Kidney (tissue), 14 donors: Measurements from ENCODE around the gene TMEFF1. TPM values are rescaled to one million over a fixed set of nuclear protein-coding genes. Genes with fewer than 3 reads are reported as not detected.

Experiments used
- DNase-seq, 5 donors: peaks; one replicate each; pipeline ENCODE4 v3.0.0-alpha.2; 2013 to 2020
- FAIRE-seq: peaks from 2 replicates; lab custom pipeline; 2012; peaks lifted over from hg19 to GRCh38; lab: Jason Lieb, UNC
- H3K27ac ChIP-seq, 2 donors: one replicate each; pipeline ENCODE4 v1.7.0; 2013; ENCODE audit warnings: low read depth in 2 of 2, low read length in 2 of 2, inconsistent platforms in 1 of 2
- H3K27me3 ChIP-seq: one replicate; pipeline ENCODE4 v1.7.1; 2013; ENCODE audit warnings: low read length, inconsistent platforms; ENCODE audit not compliant: control insufficient read depth, insufficient read depth
- H3K36me3 ChIP-seq, 3 donors: one replicate each; pipeline versions ENCODE4 v1.7.0 to v1.7.1; 2013; ENCODE audit warnings: low read length in 3 of 3, control low read depth in 1 of 3, inconsistent platforms in 1 of 3; ENCODE audit not compliant: insufficient read depth in 3 of 3, control insufficient read depth in 2 of 3
- H3K4me1 ChIP-seq, 3 donors: one replicate each; pipeline versions ENCODE4 v1.7.0 to v1.7.1; 2013; ENCODE audit warnings: low read length in 3 of 3, inconsistent platforms in 1 of 3, low read depth in 1 of 3; ENCODE audit not compliant: control insufficient read depth in 2 of 3, insufficient read depth in 2 of 3
- H3K4me3 ChIP-seq, 3 donors: one replicate each; pipeline versions ENCODE4 v1.7.0 to v1.8.1; 2013; ENCODE audit warnings: low read length in 3 of 3, control low read depth in 1 of 3, inconsistent platforms in 1 of 3
- H3K9ac ChIP-seq, 3 donors: one replicate each; pipeline versions ENCODE4 v1.7.0 to v1.7.1; 2013; ENCODE audit warnings: low read length in 3 of 3, control low read depth in 1 of 3, inconsistent platforms in 1 of 3
- H3K9me3 ChIP-seq, 3 donors: one replicate each; pipeline versions ENCODE4 v1.7.0 to v1.7.1; 2013; ENCODE audit warnings: low read length in 3 of 3, control low read depth in 1 of 3, inconsistent platforms in 1 of 3; ENCODE audit not compliant: control insufficient read depth in 2 of 3, insufficient read depth in 1 of 3
- CTCF ChIP-seq: IDR thresholded peaks from 3 replicates; pipeline ENCODE4 v1.5.1; 2012; ENCODE audit warnings: mild to moderate bottlenecking, moderate library complexity, borderline replicate concordance; ENCODE audit not compliant: insufficient read depth; ENCODE audit errors: extremely low read depth
- intact Hi-C: fragments of 100-400 bp; cut with DNase I; formaldehyde crosslinking; loops from one replicate; pipeline ENCODE4 v1.11.1; 2022
- polyA plus RNA-seq: library from polyadenylated mRNA; stranded (reverse); fragments of 350-450 nt; fragmentation: Illumina TruSeq; extraction: RNeasy Lipid Tissue Mini Kit (QIAGEN cat#74804); gene quantifications from one replicate; pipeline ENCODE4 v1.2.3, GENCODE V29; 2014; ENCODE audit warnings: low read depth, low replicate concordance; ENCODE audit not compliant: insufficient read depth
- total RNA-seq: library from RNA; stranded (reverse); fragmentation: NEBNext Ultra II Directional; extraction: Animal tissue kit (Norgen Biotek cat#: 25700); gene quantifications from one replicate; pipeline ENCODE4 v1.2.1, GENCODE V29; 2021
- donor health status: control.
- donor health status: control.
- donor health status: control.
- donor health status: control.
- donor health status: control.
- donor health status: DM: yes; HTN: yes; CAD: no.
- donor health status: Normal renal cell carcinoma (clear cell type).

Gene TMEFF1
- total and polyA plus RNA-seq, 2 donors from 2014 or later: 0.66 TPM; not detected in 1

GRCh38 chr9:100619665-100620064, 146.7 kb downstream of the TMEFF1 start:
- H3K4me1 ChIP-seq: no peaks in the 10 kb centered on the region
- FAIRE-seq: no peak
- no peaks in the 10 kb centered on the region for H3K27me3 ChIP-seq
- no peaks in the 10 kb centered on the region for H3K9me3 ChIP-seq
- H3K27ac ChIP-seq: no peak overlapping the region
- no peak overlapping the region for H3K4me3 ChIP-seq
- no peak overlapping the region for H3K9ac ChIP-seq
- no peaks in the 10 kb centered on the region for H3K36me3 ChIP-seq
- intact Hi-C loops: no loop called here
- no peak for DNase-seq
- TF ChIP-seq CTCF: no peak

DNA sequence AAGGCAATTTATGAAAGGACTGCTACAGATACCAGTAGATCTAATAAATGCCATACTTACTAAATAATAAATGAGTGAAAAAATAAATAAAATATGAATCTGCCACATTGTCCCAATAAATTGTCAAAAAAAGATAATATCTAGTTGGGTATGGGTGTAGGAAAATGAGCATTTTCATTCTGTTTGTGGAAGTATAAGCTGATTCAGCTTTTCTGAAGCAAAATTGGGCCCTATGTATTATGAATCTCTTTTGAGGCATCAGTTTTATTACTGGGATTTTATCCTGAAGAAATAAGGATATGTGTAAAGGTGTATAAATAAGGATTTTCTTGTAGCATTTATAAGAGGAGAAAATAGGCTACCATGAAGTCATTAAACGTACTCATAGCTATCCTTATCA, 151.0 kb downstream of the TMEFF1 start:
- no peak overlapping the region for H3K4me3 ChIP-seq
- no peaks in the 10 kb centered on the region for H3K4me1 ChIP-seq
- H3K9me3 ChIP-seq: no peaks in the 10 kb centered on the region
- FAIRE-seq (no peak), DNase-seq (no peak)
- H3K36me3 ChIP-seq: no peaks in the 10 kb centered on the region
- H3K27ac ChIP-seq: no peak overlapping the region
- no peaks in the 10 kb centered on the region for H3K27me3 ChIP-seq
- no peak overlapping the region for H3K9ac ChIP-seq
- no peak for TF ChIP-seq CTCF
- intact Hi-C loops: no loop called here

DNA sequence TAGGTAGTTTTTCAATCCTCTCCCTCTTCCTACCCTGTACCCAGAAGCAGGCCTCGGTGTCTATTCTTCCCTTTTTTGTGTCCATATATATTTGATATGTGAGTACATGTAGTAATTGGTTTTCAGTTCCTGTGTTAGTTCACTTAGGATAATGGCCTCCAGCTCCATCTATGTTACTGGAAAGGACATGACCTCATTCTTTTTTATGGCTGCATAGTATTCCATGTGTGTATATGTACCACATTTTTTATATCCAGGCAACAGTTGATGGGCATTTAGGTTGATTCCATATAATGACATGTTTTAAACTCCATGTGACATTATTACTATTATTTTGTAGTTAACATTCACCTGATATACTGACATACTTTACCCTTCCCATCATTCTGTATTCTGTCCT, 154.0 kb downstream of the TMEFF1 start:
- Histone ChIP-seq H3K9me3 (no peaks in the 10 kb centered on the region), H3K9ac (no peak overlapping the region), H3K27me3 (no peaks in the 10 kb centered on the region), H3K27ac (no peak overlapping the region), H3K4me3 (no peak overlapping the region), H3K4me1 (no peaks in the 10 kb centered on the region), H3K36me3 (no peaks in the 10 kb centered on the region)
- no peak for DNase-seq
- intact Hi-C loops: no loop called here
- TF ChIP-seq CTCF: no peak
- no peak for FAIRE-seq

Other genes starting within 250 kb of the TMEFF1 start
- gene TEX10, start 120.2 kb upstream of the TMEFF1 start, total RNA-seq: 12.1 TPM
- 6.8 TPM for gene TEX10, start 120.2 kb upstream of the TMEFF1 start, polyA plus RNA-seq
- gene MSANTD3, start 46.0 kb upstream of the TMEFF1 start, total RNA-seq: 14.3 TPM
- gene MSANTD3, start 46.0 kb upstream of the TMEFF1 start, polyA plus RNA-seq: 16.7 TPM
- gene CAVIN4, start 104.9 kb downstream of the TMEFF1 start, total RNA-seq: 0.13 TPM
- gene CAVIN4, start 104.9 kb downstream of the TMEFF1 start, polyA plus RNA-seq: 0.24 TPM